Calu3 (cell line): ENCODE data around the gene SZRD1. TPM values are rescaled to one million over a fixed set of nuclear protein-coding genes. Genes with fewer than 3 reads are reported as not detected.

Experiments used
- BruUV-seq: library from RNA; stranded (reverse); fragments of 400-500 nt; replicated peaks from 2 replicates; lab custom pipeline; 2021; lab: Mats Ljungman, UMichigan
- CTCF ChIA-PET: fragments of 300-600 bp; sonication (Branson Sonifier 250); formaldehyde crosslinking; loops from one replicate; lab custom pipeline; 2022; ENCODE audit warnings: antibody characterized with exemption; lab: Charles Lee
- DNase-seq: peaks from one replicate; pipeline ENCODE4 v3.0.0; 2022
- H3K27ac Mint-ChIP-seq: one replicate; pipeline ENCODE4 v1.8.0; 2022; ENCODE audit warnings: mixed read lengths; ENCODE audit not compliant: unreplicated experiment
- H3K27me3 Mint-ChIP-seq: one replicate; pipeline ENCODE4 v1.8.0; 2022; ENCODE audit warnings: mixed read lengths; ENCODE audit not compliant: unreplicated experiment
- H3K36me3 Mint-ChIP-seq: one replicate; pipeline ENCODE4 v1.8.0; 2022; ENCODE audit warnings: mild to moderate bottlenecking, moderate library complexity, mixed read lengths; ENCODE audit not compliant: insufficient read depth, unreplicated experiment
- H3K4me1 Mint-ChIP-seq: one replicate; pipeline ENCODE4 v1.8.0; 2022; ENCODE audit warnings: mild to moderate bottlenecking, low read depth, mixed read lengths; ENCODE audit not compliant: unreplicated experiment
- H3K4me3 Mint-ChIP-seq: one replicate; pipeline ENCODE4 v1.8.0; 2022; ENCODE audit warnings: mild to moderate bottlenecking, low read depth, moderate library complexity, mixed read lengths; ENCODE audit not compliant: unreplicated experiment
- H3K9me3 Mint-ChIP-seq: one replicate; pipeline ENCODE4 v1.8.0; 2022; ENCODE audit warnings: low read depth, mixed read lengths; ENCODE audit not compliant: unreplicated experiment
- intact Hi-C: fragments of 100-400 bp; cut with micrococcal nuclease; formaldehyde crosslinking; loops from one replicate; pipeline ENCODE4 v1.10.0; 2022; ENCODE audit not compliant: unreplicated experiment
- total RNA-seq: library from RNA; stranded (reverse); gene quantifications from 2 replicates; pipeline ENCODE4 v1.2.3, GENCODE V29; 2022
- TF ChIP-seq, protein P1 (sequence below): fragments of 200-600 bp; IDR thresholded peaks from one replicate; pipeline ENCODE4 v1.8.0; 2022; ENCODE audit warnings: antibody characterized with exemption; ENCODE audit not compliant: unreplicated experiment

The SZRD1 gene
- total RNA-seq, 1 experiment from 2014 or later, result 95.9 TPM

DNA sequence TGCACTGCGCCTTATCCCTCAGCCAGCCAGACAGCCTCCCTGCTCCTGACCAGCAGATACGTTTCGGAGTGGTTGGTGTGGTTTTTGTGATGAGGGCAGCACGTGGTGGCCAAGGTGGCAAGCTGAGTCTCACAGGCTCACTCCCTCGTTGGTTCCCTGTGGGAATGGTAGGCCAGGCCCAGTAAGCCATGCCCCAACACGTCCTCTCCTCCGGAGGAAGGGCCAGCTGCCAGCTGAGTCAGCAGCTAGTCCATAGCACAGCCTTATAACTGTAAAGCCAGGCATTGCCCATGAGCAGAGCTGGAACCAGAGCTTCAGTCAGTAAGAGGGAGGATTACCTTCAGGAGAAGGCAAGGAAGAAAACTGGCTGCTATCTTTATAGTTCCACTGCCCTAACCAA is 29.5 kb downstream of the SZRD1 start:
- DNase-seq, result no peak
- H3K9me3 Mint-ChIP-seq, result no peaks in the 10 kb centered on the region
- H3K27ac Mint-ChIP-seq, result no peak overlapping the region
- H3K36me3 Mint-ChIP-seq, result peaks cover 28% of the 10 kb centered on the region
- H3K4me3 Mint-ChIP-seq, result no peak overlapping the region
- TF ChIP-seq, protein P1, sequence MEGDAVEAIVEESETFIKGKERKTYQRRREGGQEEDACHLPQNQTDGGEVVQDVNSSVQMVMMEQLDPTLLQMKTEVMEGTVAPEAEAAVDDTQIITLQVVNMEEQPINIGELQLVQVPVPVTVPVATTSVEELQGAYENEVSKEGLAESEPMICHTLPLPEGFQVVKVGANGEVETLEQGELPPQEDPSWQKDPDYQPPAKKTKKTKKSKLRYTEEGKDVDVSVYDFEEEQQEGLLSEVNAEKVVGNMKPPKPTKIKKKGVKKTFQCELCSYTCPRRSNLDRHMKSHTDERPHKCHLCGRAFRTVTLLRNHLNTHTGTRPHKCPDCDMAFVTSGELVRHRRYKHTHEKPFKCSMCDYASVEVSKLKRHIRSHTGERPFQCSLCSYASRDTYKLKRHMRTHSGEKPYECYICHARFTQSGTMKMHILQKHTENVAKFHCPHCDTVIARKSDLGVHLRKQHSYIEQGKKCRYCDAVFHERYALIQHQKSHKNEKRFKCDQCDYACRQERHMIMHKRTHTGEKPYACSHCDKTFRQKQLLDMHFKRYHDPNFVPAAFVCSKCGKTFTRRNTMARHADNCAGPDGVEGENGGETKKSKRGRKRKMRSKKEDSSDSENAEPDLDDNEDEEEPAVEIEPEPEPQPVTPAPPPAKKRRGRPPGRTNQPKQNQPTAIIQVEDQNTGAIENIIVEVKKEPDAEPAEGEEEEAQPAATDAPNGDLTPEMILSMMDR, result no peak
- BruUV-seq, result no TSS peak
- H3K4me1 Mint-ChIP-seq, result no peaks in the 10 kb centered on the region
- CTCF ChIA-PET, result no interaction called here
- H3K27me3 Mint-ChIP-seq, result no peaks in the 10 kb centered on the region
- intact Hi-C loops, result no loop called here

DNA sequence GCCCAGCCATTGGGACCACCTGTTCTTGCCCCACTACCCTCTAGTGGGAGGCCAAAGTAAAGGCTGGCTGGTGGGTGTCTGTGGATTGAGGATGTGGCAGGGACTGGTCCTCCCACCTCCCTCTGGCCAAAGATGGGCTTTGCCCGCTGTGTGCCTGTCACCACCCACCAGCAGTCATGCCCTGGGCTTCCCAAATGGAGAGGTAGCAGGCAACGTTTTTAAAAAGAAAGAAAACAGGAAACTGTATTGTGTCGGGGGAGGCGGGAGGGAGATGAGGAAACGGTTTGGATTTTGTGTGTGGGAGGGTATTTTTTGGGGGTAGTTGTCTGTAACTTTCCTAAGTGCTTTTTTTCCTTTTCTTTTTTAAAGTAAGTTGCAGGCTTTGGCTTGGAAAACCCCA is 30.1 kb downstream of the SZRD1 start:
- no TSS peak for BruUV-seq
- no peak overlapping the region for H3K27ac Mint-ChIP-seq
- no peaks in the 10 kb centered on the region for H3K27me3 Mint-ChIP-seq
- H3K36me3 Mint-ChIP-seq, result peaks cover 28% of the 10 kb centered on the region
- CTCF ChIA-PET, result no interaction called here
- TF ChIP-seq, protein P1, result no peak
- intact Hi-C loops, result no loop called here
- no peak for DNase-seq
- no peak overlapping the region for H3K4me3 Mint-ChIP-seq
- no peaks in the 10 kb centered on the region for H3K9me3 Mint-ChIP-seq
- no peaks in the 10 kb centered on the region for H3K4me1 Mint-ChIP-seq

DNA sequence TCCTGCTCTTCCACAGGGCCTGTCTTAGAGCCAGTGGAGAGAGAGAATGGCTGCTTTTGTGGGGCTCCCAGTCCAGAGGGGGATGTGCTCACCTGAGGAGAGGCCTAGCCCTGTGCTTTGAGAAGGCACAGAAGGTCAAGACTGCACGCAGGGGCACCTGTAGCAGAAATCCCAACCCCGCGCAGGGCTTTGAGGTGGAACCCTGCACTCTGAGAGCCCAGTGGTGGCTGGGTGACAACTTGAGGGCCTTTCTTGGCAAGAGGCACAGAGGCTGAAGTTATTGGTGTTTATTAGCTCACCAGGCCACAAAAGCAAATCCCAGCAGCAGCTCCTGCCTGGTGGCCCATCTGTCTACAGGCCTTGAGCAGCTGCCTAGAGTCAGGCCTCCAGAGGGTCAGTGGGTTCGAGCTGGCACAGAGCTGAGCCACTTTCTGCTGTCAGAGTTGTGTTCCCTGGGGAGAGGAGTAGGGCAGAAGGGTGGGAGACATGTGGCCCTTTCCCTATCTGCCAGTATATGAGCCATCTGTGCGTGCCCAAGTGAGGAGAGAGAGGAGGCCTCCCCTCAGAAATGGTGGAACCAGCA is 31.4 kb downstream of the SZRD1 start:
- CTCF ChIA-PET, result no interaction called here
- TF ChIP-seq, protein P1, result no peak
- no TSS peak for BruUV-seq
- no peaks in the 10 kb centered on the region for H3K4me1 Mint-ChIP-seq
- peaks cover 17% of the 10 kb centered on the region for H3K36me3 Mint-ChIP-seq
- no peak overlapping the region for H3K4me3 Mint-ChIP-seq
- H3K27me3 Mint-ChIP-seq, result no peaks in the 10 kb centered on the region
- intact Hi-C loops, result no loop called here
- no peaks in the 10 kb centered on the region for H3K9me3 Mint-ChIP-seq
- no peak for DNase-seq
- no peak overlapping the region for H3K27ac Mint-ChIP-seq

DNA sequence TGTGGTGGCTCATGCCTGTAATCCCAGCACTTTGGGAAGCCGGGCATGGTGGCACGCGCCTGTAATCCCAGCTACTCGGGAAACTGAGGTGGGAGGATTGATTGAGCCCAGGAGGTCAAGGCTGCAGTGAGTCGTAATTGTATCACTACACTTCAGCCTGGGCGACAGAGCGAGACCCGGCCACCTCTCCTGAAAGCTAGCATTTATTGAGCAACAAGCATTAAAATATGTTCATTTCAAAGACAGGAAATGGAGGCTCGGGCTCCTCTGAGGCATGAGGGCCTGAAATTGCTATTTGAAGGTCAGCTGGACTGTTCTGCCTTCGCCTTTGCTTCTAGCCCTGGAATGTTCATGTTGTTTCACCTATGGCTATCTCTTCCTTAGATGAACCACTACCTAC is 35.7 kb downstream of the SZRD1 start:
- H3K4me3 Mint-ChIP-seq, result no peak overlapping the region
- no peaks in the 10 kb centered on the region for H3K4me1 Mint-ChIP-seq
- TF ChIP-seq, protein P1, result no peak
- CTCF ChIA-PET, result no interaction called here
- no peak for DNase-seq
- H3K27ac Mint-ChIP-seq, result no peak overlapping the region
- H3K27me3 Mint-ChIP-seq, result no peaks in the 10 kb centered on the region
- peaks cover 10% of the 10 kb centered on the region for H3K36me3 Mint-ChIP-seq
- intact Hi-C loops, result no loop called here
- no TSS peak for BruUV-seq
- H3K9me3 Mint-ChIP-seq, result no peaks in the 10 kb centered on the region
